Right lung (tissue), 5 donors: Measurements from ENCODE around the gene ECHS1. TPM values are rescaled to one million over a fixed set of nuclear protein-coding genes. Genes with fewer than 3 reads are reported as not detected.

Experiments
- DNase-seq, 2 donors: peaks; one replicate each; pipeline ENCODE4 v3.0.0-alpha.2; 2013
- polyA plus RNA-seq, 5 donors: library from polyadenylated mRNA; unstranded; fragments of 120-200 nt; gene quantifications; one replicate each; pipeline versions ENCODE4 v1.2.1 to v1.2.3, GENCODE V29; 2013; ENCODE audit warnings: inconsistent platforms in 1 of 5, low replicate concordance in 1 of 5; ENCODE audit not compliant: insufficient read length in 5 of 5, insufficient read depth in 1 of 5

Gene ECHS1
- polyA plus RNA-seq, 5 donors: 66.9 to 92.0 (median 73.4) TPM

DNA sequence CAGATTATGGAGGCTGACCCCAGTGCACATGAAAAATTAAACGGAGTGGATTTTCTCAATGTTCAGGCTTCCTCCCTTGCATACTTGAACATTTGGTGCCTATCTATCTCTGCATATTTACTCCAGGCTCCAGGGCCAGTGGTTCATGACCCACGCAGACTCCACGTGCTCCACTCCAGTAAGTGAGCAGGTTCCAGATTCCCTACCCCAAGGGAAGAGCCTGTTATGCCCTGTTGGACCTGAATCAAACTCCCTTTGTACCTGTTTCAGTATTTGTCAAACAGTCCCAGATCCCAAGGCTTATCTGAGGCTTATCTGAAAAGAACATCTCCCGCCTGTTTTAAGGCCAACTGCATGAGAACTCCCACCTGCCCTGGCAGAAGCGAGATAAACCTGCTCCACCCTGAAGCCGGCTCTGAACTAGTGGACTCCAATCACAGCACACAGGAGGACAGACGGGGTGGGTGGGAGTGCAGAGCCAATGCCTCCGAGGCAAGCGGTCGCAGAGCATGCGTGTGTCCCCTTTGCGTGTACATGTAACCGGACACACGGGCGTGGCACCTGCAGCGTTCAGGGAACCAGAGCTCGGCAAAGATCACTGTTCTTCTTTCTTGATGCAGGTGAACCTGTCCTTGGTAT, 13.1 kb downstream of the ECHS1 start:
- DNase-seq: no peak

DNA sequence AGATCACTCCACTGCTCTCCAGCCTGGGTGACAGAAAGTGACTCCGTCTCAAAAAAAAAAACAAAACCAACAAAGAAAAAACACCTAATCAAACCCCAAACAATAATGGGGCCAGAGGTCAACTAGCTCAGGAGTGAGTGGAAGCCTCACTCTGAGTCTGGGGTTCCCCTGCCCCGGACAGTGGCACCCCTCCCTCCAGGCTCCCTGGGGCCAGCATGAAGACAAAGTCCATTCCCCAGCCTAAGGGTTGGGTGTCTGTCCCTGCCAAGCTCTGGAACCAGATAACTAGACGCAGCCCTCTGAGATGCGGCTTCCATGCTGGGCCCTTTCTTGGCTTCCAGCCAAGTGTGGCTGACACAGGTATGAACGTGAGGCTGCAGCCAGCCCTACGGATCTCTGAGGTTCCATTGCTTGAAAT, 13.6 kb downstream of the ECHS1 start:
- no peak for DNase-seq

DNA sequence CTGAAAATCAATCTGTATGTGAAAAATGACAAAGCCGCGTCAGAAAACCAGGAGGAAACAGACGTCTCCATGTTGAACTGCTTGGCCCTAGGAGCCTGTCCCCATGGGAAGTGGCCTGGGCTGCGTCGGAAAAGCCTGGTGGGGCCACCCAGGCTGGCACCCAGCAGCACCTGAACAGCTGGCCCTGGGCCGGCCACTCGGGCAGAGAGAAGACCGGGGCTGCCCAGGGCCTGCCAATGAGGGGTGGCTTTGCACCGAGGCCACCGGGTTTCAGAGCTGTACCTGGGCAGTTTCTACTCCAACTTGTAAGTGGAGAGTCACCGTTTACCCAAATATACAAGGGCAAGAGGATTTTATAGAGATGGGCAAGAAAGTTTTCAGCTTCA, 14.2 kb downstream of the ECHS1 start:
- no peak for DNase-seq

DNA sequence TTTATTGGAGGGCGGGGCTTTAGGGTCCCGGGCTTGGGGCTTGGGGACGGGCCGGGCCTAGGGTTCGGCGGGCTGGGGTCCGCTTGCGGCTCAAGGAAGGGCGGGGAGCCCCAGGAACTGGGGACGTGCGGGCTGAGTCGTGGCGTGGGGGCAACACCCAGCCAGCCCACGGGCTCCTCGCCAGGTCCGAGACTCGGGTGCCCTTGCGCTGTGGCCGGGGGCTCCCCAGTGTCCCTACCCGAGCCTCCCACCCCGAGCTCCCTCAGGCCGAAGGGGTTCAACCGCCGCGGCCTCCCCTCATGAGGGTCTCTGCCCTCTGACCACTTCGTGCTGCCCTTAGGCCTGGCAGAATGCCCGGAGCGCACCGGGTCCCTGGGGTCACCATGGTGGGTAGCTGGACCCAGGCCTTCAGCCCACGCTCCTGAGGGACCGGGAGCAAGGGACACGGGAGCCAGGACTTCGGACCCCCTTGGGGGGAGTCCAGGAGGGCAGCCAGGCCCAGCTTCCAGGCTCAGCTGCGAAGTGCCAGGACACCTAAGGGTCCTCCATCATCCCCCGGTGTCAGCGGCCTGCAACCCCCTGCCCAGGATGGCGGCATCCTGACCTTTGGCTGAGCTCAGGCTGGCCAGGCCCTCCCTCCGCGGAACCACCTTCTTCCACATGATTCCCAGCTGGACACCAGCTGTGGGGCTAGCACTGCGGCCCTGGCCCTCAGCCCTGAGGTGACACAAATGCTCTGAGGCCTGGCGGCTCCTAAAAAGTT, 14.8 kb downstream of the ECHS1 start:
- no peak for DNase-seq

DNA sequence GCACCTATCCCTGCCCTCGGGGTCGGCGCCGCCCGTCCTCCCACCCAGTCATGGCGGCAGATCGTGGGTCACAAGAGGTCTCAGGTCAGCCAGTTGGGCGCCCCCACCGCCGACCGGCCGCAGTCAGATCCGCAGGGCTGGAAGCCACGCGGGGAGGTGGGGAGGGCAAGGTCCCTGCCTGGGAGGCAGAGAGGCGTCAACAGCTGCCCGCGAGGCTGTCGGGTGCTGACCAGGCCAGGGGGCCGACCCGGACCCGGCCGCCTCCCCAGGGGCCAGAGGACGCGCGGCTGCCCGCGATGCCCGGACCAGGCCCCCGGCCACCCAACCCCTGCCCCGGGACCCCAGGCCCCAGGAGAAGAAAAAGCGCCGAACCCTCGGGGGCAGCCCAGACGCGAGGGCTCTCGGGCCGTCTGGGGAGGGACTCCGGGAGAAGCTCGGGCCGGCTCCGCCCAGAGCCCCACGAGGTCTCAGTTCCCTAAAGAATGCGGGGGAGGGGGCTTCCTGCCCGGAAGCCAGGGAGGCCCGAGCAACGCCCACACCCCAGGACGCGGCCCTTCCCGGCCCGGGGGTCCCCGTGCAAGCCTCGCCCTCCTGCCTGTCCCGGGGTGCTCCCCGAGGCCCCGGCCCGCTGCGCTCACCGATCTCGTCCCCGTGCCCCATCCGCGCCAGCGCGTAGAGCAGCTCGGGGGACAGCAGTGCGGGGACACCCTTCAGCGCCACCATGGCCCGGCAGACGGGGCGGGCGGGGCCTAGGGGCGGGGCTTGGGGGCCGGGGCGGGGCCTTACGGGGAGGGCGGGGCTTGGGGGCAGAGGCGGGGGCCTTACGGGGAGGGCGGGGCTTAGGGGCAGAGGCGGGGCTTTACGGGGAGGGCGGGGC, 15.6 kb downstream of the ECHS1 start, which contains the start of gene FUOM:
TSS of gene FUOM (minus strand) at position 735 of the 877 bp plus-strand sequence. CDS start at position 723, 12 bp downstream.
- DNase-seq: peak; percentile 38 to 56

DNA sequence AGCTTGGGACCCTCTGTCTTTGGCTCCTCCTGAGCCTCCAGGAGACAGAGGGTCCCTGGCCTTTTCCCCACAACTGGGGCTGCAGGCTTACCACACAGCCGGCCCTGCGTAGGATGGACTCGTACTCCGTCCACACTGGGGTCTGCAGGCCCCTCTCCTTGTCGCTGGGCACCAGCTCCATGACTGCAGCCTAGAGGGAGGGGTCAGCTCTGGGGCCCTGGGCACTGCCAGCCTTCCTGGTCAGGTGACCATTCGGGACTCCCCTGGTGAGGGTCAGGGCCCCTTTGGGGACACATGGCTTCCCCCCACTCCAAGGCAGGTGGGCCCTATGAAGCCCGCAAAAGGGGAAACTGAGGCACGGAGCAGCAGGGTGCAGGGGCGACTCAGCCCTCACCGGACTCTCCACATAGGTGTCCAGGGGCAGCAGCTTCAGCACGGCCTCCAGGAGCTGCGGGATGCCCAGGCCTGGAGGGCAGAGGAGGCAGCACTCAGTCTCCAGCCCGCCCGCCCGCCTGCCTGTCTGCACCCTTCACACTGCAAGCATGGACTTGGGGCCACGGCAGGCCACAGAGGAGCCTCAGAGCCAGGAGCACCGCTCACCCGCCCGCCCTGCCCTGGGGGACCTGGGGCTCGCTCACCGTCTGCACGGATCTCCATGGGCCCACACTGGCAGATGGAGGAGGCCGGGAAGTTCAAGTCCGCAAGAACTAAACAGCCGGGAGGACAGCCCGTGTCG, 16.4 kb downstream of the ECHS1 start:
- no peak for DNase-seq

DNA sequence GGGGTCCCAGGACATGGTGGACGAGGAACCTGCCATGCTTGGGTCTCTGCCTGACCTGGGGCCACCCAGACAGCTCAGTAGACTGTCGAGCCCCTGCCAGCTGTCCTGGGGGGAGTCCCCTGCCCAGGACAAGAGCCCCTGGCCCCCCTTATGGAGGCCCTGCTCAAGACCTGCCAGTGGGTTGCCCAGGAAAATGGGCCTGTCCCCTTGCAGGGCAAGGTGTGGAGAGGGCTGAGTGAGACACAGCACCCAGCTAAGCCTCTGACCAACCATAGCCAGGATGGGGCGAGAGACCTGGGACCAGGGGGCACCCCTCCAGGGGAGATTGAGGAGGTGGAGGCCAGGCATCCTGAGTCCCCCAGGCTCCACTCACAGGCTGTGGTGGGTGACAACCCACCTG, 17.2 kb downstream of the ECHS1 start:
- DNase-seq: no peak

- DNase-seq: no peak
Measured at GRCh38 chr10:133355266-133355665, 17.9 kb downstream of the ECHS1 start.

- no peak for DNase-seq
Measured at GRCh38 chr10:133354672-133355240, 18.4 kb downstream of the ECHS1 start.

GRCh38 chr10:133353988-133354605, 19.1 kb downstream of the ECHS1 start:
- DNase-seq: no peak

GRCh38 chr10:133353202-133353959, 19.8 kb downstream of the ECHS1 start:
- DNase-seq: no peak

DNA sequence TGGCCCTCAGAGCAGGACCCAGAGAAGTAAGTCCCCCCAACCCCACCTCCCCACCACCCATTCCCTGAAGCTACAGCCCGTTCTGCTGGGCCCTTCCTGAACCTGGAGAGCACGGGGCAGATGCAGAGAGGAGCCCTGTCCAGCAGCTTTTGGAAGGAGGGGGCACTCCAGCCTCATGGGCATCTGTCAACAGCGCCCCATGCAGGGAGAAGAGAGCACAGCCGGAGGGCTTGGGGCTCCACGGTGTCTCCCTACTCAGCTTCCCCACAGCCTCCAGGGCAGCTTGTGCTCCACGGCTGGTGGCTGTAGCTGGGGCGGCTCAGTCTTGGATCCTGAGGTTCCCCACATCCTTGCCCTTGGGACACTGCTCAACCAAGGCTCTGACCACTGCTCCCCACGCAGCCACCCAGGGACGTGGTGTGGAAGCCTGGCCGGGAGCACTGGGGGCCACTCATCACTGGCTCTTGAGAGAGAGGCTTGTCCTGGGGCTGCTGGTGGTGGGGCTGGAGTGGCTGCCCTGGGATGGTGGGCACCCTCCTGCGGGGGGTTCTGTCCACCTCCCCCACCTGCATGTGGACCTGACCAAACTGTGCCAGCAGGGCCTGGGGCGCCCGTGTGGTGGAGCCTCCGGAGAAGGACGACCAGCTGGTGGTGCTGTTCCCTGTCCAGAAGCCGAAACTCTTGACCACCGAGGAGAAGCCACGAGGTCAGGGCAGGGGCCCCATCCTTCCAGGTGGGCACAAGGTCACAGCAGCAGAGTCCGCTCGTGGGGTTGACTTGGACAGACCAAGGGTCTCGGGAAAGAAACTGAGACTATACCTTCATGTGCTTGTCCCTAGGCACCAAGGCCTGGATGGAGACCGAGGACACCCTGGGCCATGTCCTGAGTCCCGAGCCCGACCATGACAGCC, 21.5 kb downstream of the ECHS1 start:
- no peak for DNase-seq

DNA sequence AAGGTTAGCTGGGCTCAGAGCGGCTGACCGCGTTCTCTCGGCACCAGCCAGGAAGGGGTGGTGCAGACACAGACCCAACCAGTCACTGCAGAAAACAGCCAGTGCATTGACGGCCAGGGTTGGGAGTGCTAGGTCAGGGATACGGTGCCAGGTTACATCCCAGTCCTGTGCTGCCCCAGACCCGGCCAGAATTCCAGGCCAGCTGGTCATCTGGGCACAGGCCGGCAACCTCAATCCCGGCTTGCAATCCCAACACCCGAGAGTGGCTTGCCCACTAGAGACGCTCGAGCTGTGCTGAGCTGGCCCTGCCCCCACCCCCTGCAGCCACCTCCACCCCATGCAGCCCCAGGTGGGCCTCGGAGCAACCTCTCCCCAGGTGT, 22.2 kb downstream of the ECHS1 start:
- DNase-seq: no peak

- DNase-seq: no peak
Measured at GRCh38 chr10:133350283-133350949, 22.7 kb downstream of the ECHS1 start.

DNA sequence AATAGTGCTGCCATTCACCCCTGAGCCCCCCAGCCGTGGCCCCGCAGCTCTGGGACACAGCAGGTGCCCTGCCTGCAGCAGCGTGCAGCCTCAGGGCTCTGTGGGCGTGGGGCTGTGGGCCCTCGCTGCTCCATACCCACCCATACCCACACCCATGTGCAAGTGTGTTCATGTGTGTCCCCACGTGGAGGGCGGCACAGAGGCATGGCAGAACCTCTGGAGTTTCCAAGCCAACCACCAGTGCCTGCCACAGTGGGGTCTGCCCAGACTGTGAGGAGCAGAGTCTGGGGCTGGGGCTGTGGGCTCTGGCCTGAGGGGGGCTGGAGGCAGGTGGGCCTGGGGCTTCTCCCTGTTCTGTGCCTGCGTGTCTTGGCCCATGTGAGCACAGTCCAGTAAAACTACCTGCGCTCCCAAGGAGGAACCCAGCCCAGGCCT, 23.6 kb downstream of the ECHS1 start:
- no peak for DNase-seq

DNA sequence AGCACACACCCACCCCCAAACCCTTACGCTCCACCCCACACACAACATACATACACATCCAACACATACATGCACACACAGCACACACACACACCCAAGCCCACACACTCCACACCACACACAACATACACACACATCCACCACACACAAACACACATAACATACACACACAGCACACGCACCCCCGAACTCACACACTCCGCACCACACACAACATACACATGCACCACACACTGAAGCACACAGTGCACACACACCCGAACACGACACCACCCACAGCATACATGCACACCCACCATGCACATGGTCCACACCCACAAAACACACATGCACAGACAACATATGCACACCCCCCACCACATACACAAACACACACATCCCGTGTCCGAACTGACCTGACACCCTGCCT, 24.0 kb downstream of the ECHS1 start:
- DNase-seq: no peak

DNA sequence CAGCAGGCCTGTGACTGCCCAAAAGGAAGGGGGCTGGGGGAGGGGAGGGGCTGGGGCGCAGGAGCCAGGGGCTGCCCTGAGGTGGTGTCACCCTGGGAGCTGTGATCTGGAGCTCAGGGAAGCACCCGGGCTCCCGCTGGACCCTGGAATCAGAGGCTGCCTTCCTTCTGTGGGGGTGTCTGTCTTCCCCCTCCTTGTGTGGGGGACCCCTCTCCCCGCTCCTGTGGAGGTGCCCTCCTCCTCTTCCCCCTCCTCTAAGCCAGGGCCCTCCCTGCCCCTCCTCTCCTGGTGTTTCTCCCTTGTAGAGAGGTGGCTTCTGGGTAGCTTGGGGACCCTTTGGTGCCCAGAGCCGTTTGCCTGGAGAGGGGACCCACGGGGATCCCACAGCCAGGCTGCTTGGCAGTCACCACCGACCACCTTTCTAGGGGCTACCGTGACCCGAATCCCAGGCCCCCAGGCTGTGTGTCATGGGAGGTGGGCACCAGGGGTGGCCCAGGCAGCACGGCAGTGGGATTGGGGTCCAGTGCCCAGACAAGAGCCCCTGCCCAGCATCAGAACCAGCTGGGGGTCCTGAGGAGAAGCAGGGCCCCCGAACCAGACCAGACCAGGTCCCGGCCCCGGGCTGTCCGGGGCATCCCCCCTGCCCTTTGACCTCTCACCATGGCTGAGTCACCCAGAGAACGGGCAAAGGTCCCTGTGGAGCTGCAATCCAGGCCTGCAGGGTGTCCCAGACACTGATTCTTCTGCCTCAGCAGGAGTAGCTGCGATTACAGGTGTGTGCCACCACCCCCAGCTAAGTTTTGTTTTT, 25.2 kb downstream of the ECHS1 start:
- no peak for DNase-seq
